HCT116 (cell line): Measurements from ENCODE around the gene DMPK.

Experiments used
- CEBPB ChIP-seq: IDR thresholded peaks from 2 replicates; pipeline ENCODE4 v1.6.1; 2012; ENCODE audit warnings: low read depth
- EZH2 ChIP-seq: fragments of 200-600 bp; sonication (generic); IDR thresholded peaks from 2 replicates; pipeline ENCODE4 v1.6.1; 2017; ENCODE audit warnings: antibody characterized with exemption, mixed run types
- POLR2A ChIP-seq: IDR thresholded peaks from 2 replicates; pipeline ENCODE4 v1.7.0; 2011; ENCODE audit warnings: borderline replicate concordance; ENCODE audit not compliant: insufficient read depth, insufficient read length; ENCODE audit errors: extremely low read depth
- TCF7L2 ChIP-seq: IDR thresholded peaks from 2 replicates; pipeline ENCODE4 v1.7.0; 2011; ENCODE audit warnings: borderline replicate concordance, inconsistent platforms; ENCODE audit not compliant: insufficient read depth, insufficient read length; ENCODE audit errors: extremely low read depth
- TF ChIP-seq, protein P1 (sequence below), 3 experiments: fragments of 200-600 bp in 1 of 3; sonication (generic) in 1 of 3; IDR thresholded peaks in 2 of 3; conservative IDR thresholded peaks in 1 of 3; 2 replicates each; pipeline ENCODE4 v1.5.1; 2012 to 2017; ENCODE audit warnings: low read depth in 2 of 3, low read length in 2 of 3, antibody characterized with exemption in 1 of 3, borderline replicate concordance in 1 of 3, control low read depth in 1 of 3, mild to moderate bottlenecking in 1 of 3, mixed read lengths in 1 of 3, mixed run types in 1 of 3, moderate library complexity in 1 of 3; ENCODE audit not compliant: insufficient read depth in 1 of 3
- TF ChIP-seq, protein P2 (sequence below): IDR thresholded peaks from 2 replicates; pipeline ENCODE4 v1.6.1; 2012; ENCODE audit warnings: low read depth

DNA sequence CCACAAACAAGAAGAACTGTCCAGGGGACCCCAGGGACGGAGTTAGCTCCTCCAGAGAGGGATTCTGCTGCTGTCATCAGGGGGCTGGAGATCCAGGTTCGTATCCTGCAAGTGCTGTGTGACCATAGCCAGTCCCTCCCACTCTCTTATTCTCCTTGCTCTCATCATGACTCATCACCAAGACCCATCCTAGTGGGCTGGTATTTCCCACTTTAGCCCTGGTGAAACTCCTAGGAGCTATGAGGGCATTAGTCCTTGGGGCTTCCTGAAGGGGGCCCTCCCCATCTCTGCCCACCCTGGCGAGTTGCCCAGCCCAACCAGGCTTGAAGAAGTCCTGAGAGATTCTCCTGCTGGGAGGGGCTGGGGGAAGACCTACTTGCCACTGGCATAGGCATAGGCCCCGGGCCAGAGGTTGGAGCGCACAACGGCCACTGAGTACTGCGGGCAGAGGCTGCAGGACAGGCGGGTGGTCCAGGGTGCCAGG lies 17.8 kb upstream of the DMPK start:
- TF ChIP-seq, protein P1, sequence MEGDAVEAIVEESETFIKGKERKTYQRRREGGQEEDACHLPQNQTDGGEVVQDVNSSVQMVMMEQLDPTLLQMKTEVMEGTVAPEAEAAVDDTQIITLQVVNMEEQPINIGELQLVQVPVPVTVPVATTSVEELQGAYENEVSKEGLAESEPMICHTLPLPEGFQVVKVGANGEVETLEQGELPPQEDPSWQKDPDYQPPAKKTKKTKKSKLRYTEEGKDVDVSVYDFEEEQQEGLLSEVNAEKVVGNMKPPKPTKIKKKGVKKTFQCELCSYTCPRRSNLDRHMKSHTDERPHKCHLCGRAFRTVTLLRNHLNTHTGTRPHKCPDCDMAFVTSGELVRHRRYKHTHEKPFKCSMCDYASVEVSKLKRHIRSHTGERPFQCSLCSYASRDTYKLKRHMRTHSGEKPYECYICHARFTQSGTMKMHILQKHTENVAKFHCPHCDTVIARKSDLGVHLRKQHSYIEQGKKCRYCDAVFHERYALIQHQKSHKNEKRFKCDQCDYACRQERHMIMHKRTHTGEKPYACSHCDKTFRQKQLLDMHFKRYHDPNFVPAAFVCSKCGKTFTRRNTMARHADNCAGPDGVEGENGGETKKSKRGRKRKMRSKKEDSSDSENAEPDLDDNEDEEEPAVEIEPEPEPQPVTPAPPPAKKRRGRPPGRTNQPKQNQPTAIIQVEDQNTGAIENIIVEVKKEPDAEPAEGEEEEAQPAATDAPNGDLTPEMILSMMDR (IDR thresholded peaks at IDR 0.05 in 2 of 3, conservative IDR thresholded peaks at IDR 0.05 in 1 of 3; ENCODE audit: borderline replicate concordance in 1 of 3, insufficient read depth in 1 of 3, low read depth in 2 of 3, low read length in 2 of 3): no peak
- TF ChIP-seq TCF7L2: no peak
- no peak for TF ChIP-seq CEBPB
- TF ChIP-seq, protein P2, sequence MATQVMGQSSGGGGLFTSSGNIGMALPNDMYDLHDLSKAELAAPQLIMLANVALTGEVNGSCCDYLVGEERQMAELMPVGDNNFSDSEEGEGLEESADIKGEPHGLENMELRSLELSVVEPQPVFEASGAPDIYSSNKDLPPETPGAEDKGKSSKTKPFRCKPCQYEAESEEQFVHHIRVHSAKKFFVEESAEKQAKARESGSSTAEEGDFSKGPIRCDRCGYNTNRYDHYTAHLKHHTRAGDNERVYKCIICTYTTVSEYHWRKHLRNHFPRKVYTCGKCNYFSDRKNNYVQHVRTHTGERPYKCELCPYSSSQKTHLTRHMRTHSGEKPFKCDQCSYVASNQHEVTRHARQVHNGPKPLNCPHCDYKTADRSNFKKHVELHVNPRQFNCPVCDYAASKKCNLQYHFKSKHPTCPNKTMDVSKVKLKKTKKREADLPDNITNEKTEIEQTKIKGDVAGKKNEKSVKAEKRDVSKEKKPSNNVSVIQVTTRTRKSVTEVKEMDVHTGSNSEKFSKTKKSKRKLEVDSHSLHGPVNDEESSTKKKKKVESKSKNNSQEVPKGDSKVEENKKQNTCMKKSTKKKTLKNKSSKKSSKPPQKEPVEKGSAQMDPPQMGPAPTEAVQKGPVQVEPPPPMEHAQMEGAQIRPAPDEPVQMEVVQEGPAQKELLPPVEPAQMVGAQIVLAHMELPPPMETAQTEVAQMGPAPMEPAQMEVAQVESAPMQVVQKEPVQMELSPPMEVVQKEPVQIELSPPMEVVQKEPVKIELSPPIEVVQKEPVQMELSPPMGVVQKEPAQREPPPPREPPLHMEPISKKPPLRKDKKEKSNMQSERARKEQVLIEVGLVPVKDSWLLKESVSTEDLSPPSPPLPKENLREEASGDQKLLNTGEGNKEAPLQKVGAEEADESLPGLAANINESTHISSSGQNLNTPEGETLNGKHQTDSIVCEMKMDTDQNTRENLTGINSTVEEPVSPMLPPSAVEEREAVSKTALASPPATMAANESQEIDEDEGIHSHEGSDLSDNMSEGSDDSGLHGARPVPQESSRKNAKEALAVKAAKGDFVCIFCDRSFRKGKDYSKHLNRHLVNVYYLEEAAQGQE: no peak
- no peak for TF ChIP-seq POLR2A
- TF ChIP-seq EZH2: no peak
